Kidney (tissue), 14 donors: ENCODE data around the gene C16orf86. TPM values are rescaled to one million over a fixed set of nuclear protein-coding genes. Genes with fewer than 3 reads are reported as not detected.
A peak's percentile ranks its signal among the peaks of the same experiment; 100 is the strongest.

Experiments used
- DNase-seq, 5 donors: peaks; one replicate each; pipeline ENCODE4 v3.0.0-alpha.2; 2013 to 2020
- FAIRE-seq: peaks from 2 replicates; lab custom pipeline; 2012; peaks lifted over from hg19 to GRCh38; lab: Jason Lieb, UNC
- H3K27ac ChIP-seq, 2 donors: one replicate each; pipeline ENCODE4 v1.7.0; 2013; ENCODE audit warnings: low read depth in 2 of 2, low read length in 2 of 2, inconsistent platforms in 1 of 2
- H3K27me3 ChIP-seq: one replicate; pipeline ENCODE4 v1.7.1; 2013; ENCODE audit warnings: low read length, inconsistent platforms; ENCODE audit not compliant: control insufficient read depth, insufficient read depth
- H3K36me3 ChIP-seq, 3 donors: one replicate each; pipeline versions ENCODE4 v1.7.0 to v1.7.1; 2013; ENCODE audit warnings: low read length in 3 of 3, control low read depth in 1 of 3, inconsistent platforms in 1 of 3; ENCODE audit not compliant: insufficient read depth in 3 of 3, control insufficient read depth in 2 of 3
- H3K4me1 ChIP-seq, 3 donors: one replicate each; pipeline versions ENCODE4 v1.7.0 to v1.7.1; 2013; ENCODE audit warnings: low read length in 3 of 3, inconsistent platforms in 1 of 3, low read depth in 1 of 3; ENCODE audit not compliant: control insufficient read depth in 2 of 3, insufficient read depth in 2 of 3
- H3K4me3 ChIP-seq, 3 donors: one replicate each; pipeline versions ENCODE4 v1.7.0 to v1.8.1; 2013; ENCODE audit warnings: low read length in 3 of 3, control low read depth in 1 of 3, inconsistent platforms in 1 of 3
- H3K9ac ChIP-seq, 3 donors: one replicate each; pipeline versions ENCODE4 v1.7.0 to v1.7.1; 2013; ENCODE audit warnings: low read length in 3 of 3, control low read depth in 1 of 3, inconsistent platforms in 1 of 3
- H3K9me3 ChIP-seq, 3 donors: one replicate each; pipeline versions ENCODE4 v1.7.0 to v1.7.1; 2013; ENCODE audit warnings: low read length in 3 of 3, control low read depth in 1 of 3, inconsistent platforms in 1 of 3; ENCODE audit not compliant: control insufficient read depth in 2 of 3, insufficient read depth in 1 of 3
- CTCF ChIP-seq: IDR thresholded peaks from 3 replicates; pipeline ENCODE4 v1.5.1; 2012; ENCODE audit warnings: mild to moderate bottlenecking, moderate library complexity, borderline replicate concordance; ENCODE audit not compliant: insufficient read depth; ENCODE audit errors: extremely low read depth
- intact Hi-C: fragments of 100-400 bp; cut with DNase I; formaldehyde crosslinking; loops from one replicate; pipeline ENCODE4 v1.11.1; 2022
- polyA plus RNA-seq: library from polyadenylated mRNA; stranded (reverse); fragments of 350-450 nt; fragmentation: Illumina TruSeq; extraction: RNeasy Lipid Tissue Mini Kit (QIAGEN cat#74804); gene quantifications from one replicate; pipeline ENCODE4 v1.2.3, GENCODE V29; 2014; ENCODE audit warnings: low read depth, low replicate concordance; ENCODE audit not compliant: insufficient read depth
- total RNA-seq: library from RNA; stranded (reverse); fragmentation: NEBNext Ultra II Directional; extraction: Animal tissue kit (Norgen Biotek cat#: 25700); gene quantifications from one replicate; pipeline ENCODE4 v1.2.1, GENCODE V29; 2021
- donor health status: control.
- donor health status: control.
- donor health status: control.
- donor health status: control.
- donor health status: control.
- donor health status: DM: yes; HTN: yes; CAD: no.
- donor health status: Normal renal cell carcinoma (clear cell type).

Gene C16orf86
- total and polyA plus RNA-seq, 2 donors from 2014 or later = 6.6 to 11.2 TPM

- no peaks in the 10 kb centered on the region for H3K9me3 ChIP-seq
- H3K4me1 ChIP-seq = no peaks in the 10 kb centered on the region
- no peak overlapping the region for H3K9ac ChIP-seq
- no peak for TF ChIP-seq CTCF
- intact Hi-C loops = no loop called here
- FAIRE-seq (no peak), DNase-seq (no peak)
- H3K36me3 ChIP-seq = peaks cover 0 to 2% (median under 1%) of the 10 kb centered on the region in 3 donors
- no peak overlapping the region for H3K27ac ChIP-seq
- H3K4me3 ChIP-seq = no peak overlapping the region
- H3K27me3 ChIP-seq = peaks cover 6% of the 10 kb centered on the region
These were observed 22.6 kb upstream of the C16orf86 start for GRCh38 chr16:67644038-67644437.

GRCh38 chr16:67645397-67646121 is 21.1 kb upstream of the C16orf86 start:
- no peak for FAIRE-seq

GRCh38 chr16:67647111-67647651 is 19.4 kb upstream of the C16orf86 start:
- intact Hi-C loops = no loop called here
- no peaks in the 10 kb centered on the region for H3K9me3 ChIP-seq
- DNase-seq (peak in 1 of 5 donors; percentile 74), FAIRE-seq (no peak)
- H3K27ac ChIP-seq = no peak overlapping the region
- H3K36me3 ChIP-seq = no peaks in the 10 kb centered on the region
- no peak for TF ChIP-seq CTCF
- no peak overlapping the region for H3K4me3 ChIP-seq
- peaks cover 19% of the 10 kb centered on the region for H3K27me3 ChIP-seq
- peaks cover 0 to 4% (median 3%) of the 10 kb centered on the region in 3 donors for H3K4me1 ChIP-seq
- no peak overlapping the region for H3K9ac ChIP-seq

More at GRCh38 chr16:67645397-67646121, 21.1 kb upstream of the C16orf86 start:
- Histone ChIP-seq H3K27me3 (peaks cover 16% of the 10 kb centered on the region), H3K9ac (no peak overlapping the region), H3K9me3 (no peaks in the 10 kb centered on the region), H3K4me3 (no peak overlapping the region), H3K27ac (no peak overlapping the region), H3K36me3 (no peaks in the 10 kb centered on the region), H3K4me1 (peaks cover 0 to 4% (median 3%) of the 10 kb centered on the region in 3 donors)
- intact Hi-C loops = no loop called here
- no peak for TF ChIP-seq CTCF
- no peak for DNase-seq
